COLO829 (cell line): ENCODE measurements around the gene HDAC4.

Experiments used
- DNase-seq: peaks from one replicate; pipeline ENCODE4 v3.0.0; 2012; ENCODE audit warnings: low spot score

HDAC4 gene

GRCh38 chr2:239167766-239168444 lies 232.9 kb downstream of the HDAC4 start:
- DNase-seq, result no peak

GRCh38 chr2:239167011-239167673 lies 233.7 kb downstream of the HDAC4 start:
- DNase-seq, result no peak

GRCh38 chr2:239166201-239166834 lies 234.5 kb downstream of the HDAC4 start:
- no peak for DNase-seq

GRCh38 chr2:239165206-239165831 lies 235.5 kb downstream of the HDAC4 start:
- no peak for DNase-seq

GRCh38 chr2:239164335-239164871 lies 236.4 kb downstream of the HDAC4 start:
- no peak for DNase-seq

- DNase-seq, result no peak
These were observed 237.0 kb downstream of the HDAC4 start for GRCh38 chr2:239163688-239164334.

GRCh38 chr2:239162976-239163687 lies 237.7 kb downstream of the HDAC4 start:
- no peak for DNase-seq

- DNase-seq, result no peak
These were observed 238.5 kb downstream of the HDAC4 start for GRCh38 chr2:239162141-239162821.

GRCh38 chr2:239161711-239162140 lies 239.1 kb downstream of the HDAC4 start:
- DNase-seq, result no peak

GRCh38 chr2:239160226-239161143 lies 240.3 kb downstream of the HDAC4 start:
- no peak for DNase-seq

GRCh38 chr2:239159476-239159911 lies 241.3 kb downstream of the HDAC4 start:
- no peak for DNase-seq

GRCh38 chr2:239158641-239159475 lies 242.0 kb downstream of the HDAC4 start:
- no peak for DNase-seq

GRCh38 chr2:239157771-239158170 lies 243.0 kb downstream of the HDAC4 start:
- no peak for DNase-seq

GRCh38 chr2:239157269-239157668 lies 243.6 kb downstream of the HDAC4 start:
- no peak for DNase-seq

GRCh38 chr2:239156516-239157265 lies 244.1 kb downstream of the HDAC4 start:
- DNase-seq, result no peak

- no peak for DNase-seq
These were observed 244.9 kb downstream of the HDAC4 start for GRCh38 chr2:239155806-239156480.
